Measurements from ENCODE around the gene CDH13.

Gene CDH13

DNA sequence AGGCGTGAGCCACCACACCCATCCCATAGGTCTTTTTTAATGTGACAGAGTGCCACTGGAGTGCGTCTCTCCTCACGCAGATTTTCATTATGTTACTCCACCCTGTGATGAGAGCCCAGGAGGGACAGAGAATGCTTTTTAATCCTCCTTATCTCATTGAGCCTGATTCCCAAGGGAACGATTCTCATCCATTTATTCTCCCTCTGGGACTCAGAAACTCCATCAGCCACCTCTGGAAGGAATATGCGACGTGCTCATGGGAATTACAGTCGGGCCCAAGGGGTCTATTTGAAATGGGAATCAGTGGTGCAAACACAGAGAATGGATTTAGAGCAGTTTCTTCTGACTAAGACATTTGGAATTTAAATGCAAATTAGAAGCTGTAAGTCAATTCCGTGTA, 1025.1 kb downstream of the CDH13 start:
- DNase-seq = no peak

DNA sequence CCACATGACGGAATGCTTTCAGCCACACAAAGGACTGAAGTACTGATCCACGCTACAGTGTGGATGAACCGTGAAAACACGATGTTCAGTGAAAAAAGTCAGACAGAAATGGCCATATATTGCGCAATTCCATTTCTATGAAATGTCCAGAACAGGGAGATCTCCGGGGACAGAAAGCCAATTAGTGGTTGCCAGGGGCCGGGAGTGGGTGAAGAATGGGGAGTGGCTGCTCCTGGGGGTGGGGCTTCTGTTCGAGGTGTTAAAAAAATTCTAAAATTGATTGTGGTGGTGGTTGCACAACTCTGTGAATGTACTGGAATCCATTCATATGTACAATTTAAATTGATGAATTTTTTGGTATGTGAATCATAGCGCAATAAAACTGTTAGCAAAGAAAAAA, 1026.2 kb downstream of the CDH13 start:
- no peak for DNase-seq

DNA sequence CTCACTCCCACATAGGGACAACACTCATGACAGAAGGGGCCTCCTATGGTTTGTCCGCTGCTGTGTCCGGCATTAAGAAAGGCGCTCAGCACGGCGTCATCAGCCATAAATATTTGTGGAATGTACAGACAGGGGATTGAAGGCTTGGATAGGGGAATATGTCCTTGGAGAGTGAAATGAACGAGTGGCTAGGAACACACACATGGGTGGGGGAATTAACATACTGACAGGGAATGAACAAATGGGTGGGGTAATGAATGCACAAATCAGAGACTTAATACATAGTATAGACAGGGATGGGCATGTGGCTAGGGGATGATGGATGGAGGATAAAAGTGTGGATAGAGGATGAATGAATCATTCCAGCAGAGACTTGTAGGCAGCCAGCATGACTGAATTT, 1027.0 kb downstream of the CDH13 start:
- DNase-seq = no peak

DNA sequence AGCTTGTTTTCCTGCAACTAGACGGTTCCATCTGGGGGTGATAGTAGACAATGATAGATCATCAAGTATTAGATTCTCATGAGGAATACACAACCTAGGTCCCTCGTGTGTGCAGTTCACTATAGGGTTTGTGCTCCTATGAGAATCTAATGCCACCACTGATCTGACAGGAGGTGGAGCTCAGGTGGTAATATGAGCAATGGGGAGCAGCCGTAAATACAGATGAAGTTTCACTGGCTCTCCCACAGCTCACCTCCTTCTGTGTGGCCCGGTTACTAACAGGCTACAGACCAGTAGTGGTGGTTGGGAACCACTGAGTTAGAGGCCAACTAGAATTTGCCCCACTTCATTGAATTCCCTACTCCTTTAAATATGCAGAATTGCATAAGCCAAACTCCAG, 1033.5 kb downstream of the CDH13 start:
- no peak for DNase-seq

DNA sequence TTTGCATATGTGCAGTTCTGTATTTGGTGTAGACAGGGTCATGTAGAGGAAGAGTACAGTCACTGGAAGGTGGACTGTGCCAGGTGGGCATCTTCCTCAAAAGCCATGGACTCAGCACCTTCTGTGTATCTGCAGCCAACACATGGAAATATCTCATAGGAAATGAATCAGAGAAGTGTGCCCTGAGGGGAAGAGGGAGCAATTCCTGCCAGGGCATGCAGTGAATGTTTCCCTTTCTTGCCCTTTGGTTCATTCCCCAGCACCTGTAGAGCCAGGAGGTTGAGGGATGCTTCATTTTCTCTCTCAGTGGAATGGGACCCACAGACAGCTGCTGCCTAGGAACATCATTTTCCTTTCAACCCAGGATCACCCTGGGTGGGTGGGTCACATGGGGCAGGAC, 1034.9 kb downstream of the CDH13 start:
- no peak for DNase-seq

DNA sequence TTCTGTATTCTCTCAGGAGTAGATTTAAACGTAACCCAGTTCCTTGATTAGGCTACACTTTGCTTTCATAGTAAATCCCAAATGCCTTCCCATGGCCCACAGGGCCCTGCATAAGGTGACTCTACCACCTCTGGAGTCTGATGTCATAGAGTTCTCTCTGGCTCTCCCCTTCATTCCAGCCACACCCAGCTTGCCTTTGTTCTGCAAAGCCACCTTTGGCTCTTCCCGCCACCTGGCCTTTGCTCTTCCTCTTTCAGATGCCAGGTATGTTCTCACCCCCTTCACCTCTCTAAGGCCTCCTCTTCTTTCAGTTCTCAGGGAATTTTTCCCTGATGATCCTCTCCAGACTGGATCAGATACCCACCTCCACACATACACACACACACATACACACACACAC, 1039.7 kb downstream of the CDH13 start:
- DNase-seq = no peak

DNA sequence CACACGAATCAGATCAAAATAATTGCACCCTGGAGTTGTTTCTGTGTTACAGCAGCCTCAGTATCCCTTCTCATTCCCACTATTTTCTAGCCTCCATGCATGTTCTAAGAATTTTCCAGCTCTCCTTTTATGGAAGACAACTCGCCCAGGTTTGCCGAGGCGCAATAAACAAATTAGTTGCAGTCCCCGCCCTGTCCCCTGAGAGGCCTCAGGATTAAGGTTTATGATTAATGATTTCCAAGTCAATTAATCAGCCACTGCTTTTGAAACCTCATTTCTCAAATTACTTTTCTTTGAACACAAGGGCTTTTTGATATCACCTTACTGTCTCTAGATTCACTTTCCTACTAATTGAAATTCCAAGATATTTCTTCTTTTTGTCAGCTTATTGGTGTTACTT, 1042.7 kb downstream of the CDH13 start:
- no peak for DNase-seq

DNA sequence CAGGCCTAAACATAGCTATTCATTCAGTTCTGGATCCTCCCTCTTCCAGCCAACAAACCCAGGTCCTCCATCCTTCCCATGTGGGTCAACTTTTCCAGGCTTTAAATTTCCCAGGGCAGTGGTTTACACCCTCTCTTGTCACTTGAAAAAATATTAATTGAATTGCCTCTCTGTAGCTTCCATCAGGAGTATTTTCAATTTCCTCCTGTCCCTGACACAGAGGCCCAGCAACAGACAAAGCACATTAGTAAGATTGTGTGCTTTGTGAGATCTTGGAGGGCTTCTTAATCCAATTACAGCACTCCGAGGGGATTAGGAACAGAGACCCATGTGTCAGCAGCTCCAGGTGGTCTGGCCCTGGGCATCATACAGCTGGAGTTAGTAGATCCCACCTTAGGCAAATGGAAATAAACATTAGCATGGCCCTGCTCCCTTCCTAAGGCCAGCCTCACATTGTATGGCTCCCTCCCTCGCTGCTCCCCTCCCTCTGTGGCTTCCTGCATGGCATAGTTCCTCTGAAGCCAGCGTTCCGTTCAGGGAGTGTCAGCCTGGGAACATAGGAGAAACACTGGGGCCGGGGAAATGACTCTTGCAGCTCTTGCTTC, 1048.3 kb downstream of the CDH13 start:
- DNase-seq = no peak

DNA sequence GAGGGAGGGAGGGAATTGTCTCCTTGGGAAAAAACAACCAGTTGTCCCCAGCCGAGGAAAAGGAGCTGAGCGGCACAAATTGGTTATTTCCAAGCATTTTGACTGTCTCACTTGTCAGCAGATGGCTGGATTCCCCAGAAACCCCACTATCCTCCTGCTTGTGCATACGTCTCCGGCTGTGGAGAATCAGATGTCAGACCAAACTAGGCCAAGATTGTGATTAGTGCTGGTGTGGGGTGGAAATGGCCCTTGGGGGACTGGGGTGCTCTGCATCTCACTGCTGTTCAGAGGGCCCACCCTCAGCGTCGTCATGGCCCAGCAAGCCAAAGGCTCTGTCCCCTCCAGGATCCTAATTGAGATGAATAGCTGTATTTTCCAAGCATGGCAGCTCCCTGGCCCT, 1049.3 kb downstream of the CDH13 start:
- DNase-seq = no peak

DNA sequence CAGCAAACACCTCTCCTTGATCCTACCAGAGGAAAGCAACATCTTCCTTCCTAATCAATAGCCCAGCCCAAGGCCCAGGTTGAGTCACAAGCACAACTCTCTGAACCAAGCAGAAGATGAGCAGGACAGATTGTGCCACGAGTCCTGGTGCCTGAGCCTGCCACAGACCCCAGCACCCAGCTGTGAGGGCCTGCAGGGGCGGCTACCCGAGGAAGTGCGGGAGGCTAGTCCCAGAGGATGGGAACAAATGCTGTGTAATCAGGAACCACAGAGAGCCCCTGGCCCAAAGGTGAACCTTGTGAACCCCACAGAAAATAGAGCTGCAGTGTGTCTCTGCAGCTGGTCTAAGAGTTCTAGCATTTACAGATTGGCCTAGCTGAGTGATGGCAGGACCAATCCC, 1054.2 kb downstream of the CDH13 start:
- no peak for DNase-seq

DNA sequence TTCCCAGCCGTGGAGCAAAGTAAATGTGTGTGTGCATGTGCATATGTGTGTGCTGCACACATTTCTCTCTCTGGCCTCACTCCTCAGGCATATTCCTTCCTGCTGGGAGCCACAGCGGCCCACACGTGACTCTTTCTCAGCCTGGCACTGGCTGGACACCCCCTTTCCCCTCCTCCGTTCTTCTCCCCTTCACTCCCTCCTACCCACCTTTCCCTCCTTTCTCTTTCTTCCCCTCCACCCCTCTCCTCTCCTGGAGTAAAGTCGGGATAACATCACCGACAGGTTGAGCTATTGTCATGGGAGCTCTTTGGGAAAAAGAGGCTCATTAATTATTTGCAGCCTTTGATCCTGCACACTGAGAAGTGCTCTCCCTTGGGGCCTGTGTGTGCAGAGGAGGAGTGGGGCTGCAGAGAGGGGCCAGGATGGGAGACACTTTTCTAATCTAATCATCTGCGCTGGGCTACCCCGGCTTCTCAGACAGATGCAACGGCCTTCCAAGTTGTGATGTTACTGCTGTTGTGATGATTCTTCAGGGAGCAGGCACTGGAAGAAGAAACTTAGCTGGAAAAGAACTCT, 1054.7 kb downstream of the CDH13 start:
- DNase-seq = no peak

DNA sequence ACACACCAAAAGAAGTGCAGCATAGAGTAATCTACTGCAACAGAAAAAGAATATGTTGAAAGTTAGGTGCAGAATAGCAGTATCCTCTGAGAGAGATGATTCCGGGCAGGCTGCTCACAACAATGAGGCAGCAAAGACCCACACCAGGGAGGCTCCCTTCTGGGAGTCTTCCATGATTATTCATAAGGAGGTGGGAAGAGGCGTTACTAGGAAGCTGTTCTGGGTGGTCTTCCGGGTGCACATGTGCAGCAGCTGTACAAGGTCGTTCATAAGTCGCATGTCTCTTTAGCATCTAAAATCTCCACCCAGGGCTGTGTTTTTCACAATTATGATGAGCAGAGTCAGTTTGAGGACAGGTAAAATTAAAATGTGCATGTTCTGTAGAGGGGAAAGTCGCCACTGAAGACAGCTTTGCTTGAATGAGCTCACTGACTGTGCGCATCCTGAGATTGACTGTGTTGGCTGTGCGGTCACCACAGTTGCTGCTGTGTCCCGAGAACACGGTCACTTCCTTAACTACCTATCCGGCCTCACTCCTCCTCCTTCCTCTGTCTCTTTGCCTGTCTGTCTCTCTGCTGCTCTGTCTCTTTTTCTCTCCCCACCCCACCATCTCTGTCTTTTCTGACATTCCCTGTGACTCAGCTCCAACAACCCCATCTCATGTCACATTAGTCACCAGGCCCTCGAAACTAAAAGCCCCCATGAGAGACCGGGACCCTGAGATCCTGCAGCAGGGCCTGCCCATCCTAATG, 1055.5 kb downstream of the CDH13 start:
- no peak for DNase-seq

DNA sequence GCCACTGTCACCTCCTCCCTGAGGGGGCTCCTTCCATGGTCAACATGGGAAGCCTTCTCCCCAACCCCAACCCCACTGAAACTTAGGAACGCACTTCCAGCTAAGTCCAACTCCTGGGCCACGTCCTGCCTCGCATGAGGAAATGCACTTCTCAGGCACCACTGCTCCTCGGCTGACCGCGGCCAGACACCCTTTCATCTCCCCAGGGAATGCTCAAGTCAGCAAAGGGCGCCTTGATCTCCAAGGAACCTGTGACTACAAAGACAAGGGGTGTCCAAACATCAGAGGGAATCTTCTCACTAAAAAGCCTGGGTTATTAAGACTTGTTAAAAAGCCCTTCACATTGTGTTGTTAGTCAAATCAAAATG, 1056.1 kb downstream of the CDH13 start:
- DNase-seq = no peak

DNA sequence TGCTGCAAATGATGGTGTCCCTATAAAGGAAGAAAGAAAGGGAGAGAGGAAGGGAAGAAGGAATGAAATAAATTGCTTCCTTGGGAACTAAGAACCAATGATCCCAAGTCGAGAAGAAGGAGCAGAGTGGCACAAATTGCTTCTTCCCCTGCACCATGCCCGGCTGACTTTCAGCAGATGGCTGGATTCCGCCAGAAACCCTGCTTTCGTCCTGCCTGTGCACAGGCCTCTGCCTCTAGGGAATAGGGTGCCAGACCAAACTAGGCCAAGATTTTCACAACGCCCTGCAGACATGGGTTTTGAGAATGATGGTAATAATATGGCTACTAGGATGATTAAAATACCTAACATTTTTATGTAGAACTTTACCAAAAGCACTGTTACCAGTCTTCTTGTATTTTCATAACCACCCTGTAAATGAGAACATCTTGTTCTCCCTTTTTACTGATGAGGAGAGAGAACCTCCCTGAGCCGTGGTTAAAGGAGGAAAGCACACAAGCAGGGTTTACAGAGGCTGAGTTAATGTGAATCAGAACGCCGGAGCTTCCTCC, 1058.9 kb downstream of the CDH13 start:
- no peak for DNase-seq

DNA sequence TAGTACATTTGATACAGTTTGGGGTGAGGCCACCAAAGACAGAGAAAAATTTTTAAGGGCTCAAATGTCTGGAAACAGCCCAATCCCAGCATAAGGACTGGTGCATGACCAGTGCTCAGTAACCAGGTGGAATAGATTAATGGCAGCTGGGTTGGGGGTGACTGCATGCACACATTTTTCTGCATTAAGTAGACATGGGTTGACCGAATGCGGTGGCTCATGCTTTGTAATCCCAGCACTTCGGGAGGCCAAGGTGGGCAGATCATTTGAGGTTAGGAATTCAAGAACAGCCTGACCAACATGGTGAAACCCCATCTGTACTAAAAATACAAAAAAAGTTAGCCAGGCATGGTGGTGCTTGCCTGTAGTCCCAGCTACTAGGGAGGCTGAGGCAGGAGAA, 1060.0 kb downstream of the CDH13 start:
- no peak for DNase-seq

DNA sequence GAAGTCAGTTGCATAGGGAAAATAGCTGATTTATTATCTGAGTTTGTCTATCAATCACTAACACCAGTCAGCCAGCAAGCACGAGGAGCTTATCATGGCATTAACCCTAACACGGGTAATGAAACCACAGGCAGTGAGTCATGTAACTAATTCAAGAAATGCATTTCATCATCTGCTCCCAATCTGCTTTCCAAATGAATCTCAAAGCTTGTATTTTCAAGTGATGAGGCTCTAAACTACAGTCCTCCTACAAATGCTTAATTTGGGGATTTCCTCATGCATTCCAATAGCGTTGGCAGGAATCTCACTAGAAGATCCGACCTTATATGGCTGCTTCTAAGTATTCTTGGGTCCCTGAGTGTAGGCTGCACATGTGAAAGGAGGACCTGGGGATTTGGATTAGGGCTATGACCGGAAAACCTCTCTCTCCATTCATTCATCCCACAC, 1062.6 kb downstream of the CDH13 start:
- DNase-seq = peak; percentile 62

DNA sequence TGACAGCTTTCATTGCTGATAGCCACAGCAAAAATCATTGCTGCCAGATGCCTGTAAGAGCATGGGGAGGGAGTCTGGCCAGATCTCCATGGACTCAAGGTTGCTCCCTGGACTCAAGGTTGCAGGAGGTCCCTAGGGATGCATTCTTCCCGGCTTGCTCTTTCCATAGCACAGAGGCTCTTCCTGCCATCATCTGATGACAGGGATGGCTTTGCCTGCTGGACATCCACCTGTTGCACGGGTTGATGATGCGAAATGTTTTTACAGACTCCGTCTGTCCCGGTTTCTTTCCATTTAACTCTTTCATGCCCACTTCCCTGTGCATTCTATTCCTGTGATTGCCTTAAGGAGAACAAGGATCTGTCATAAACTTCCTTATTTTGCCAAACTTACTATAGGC, 1065.5 kb downstream of the CDH13 start:
- no peak for DNase-seq

DNA sequence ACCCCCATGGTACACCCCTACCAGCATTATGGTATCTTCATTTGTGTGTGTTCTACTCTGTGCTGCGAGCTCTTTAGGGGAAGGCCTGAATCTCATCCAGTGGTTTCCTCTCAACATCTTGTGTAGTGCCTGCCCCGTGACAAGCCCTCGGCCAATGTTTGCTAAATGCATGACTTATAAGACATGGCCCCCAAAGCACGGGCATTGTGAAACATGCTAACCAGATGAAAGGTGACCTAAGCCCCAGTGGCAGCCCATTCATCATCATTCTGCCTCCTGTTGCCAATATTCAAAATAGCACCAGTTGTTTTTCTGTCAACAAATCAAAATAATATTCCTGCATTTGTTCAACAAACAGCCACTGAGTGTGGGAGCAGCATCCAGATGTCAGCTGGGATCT, 1072.2 kb downstream of the CDH13 start:
- no peak for DNase-seq

DNA sequence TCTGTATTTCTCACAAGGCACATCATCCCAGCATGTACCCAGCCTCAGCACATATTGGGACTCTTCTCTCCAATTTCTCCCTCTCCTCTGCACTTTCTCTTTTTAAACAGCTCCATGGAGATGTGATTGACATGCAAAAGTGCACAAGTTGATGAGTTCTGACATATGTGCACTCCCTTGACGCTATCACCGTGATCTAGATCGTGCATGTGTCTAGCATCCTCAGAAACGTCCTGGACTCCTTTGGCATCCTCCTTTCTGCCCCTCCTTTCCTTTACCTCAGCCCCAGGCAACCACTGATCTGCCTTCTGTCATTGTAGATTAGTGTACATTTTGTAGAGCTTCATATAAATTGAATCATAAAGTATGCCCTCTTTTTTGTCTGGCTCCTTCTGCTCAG, 1073.0 kb downstream of the CDH13 start:
- no peak for DNase-seq

DNA sequence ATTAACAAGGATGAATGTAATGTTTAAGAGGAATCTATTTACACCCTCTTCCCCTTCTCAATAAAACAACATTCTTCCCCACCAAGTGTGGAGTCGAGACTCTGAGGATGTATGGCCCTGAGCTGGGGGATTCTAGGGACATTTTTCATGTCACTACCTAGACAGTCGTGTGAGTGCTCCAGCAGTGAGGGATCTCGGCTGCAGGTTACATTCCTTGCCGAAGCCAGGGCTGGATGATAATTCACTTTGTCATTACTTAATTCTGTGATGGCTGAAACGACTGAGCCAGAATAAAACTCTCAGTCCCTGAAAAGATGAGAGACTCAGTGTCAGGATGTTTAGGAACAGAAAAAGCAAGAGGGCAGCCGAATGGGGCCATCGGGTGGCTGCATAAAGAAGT, 1074.1 kb downstream of the CDH13 start:
- no peak for DNase-seq

DNA sequence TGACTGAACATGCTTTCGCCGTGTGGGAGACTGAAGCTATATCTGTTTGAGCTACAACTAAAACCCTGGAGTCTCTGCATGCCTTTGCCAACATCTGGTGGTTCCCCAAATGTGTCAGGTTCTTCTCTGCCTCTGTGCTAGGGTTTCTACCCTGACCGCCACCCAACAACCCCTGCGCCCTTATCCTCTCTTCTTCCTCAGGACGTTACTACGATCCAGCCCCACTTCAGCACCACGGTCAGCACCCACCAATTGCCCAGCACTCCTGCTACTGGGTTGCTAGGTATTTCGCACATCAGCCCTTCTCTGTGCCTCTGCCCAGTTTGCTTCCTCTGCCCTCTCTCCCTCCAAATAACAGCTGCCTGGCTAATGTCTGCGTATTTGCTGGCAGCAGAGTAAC, 1074.7 kb downstream of the CDH13 start:
- peak; percentile 8 for DNase-seq

DNA sequence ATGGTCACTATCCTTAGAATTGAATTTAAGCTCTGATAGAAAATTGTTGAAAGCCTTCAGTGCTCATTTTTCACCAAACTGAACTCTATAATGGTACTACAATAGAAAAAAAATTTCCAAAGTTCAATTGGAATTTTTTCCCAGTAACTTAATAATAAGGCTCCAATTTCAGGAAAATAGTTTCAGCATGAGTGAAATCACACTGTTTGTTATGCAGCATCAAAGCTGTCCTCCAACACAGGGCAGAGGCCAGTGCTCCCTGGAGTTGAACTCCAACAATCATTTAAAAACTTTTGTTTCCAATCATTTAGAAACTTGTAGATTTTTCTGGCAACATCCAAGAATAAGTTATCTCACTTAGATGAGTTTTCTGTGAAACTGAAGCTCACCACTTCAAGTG, 1077.9 kb downstream of the CDH13 start:
- no peak for DNase-seq

DNA sequence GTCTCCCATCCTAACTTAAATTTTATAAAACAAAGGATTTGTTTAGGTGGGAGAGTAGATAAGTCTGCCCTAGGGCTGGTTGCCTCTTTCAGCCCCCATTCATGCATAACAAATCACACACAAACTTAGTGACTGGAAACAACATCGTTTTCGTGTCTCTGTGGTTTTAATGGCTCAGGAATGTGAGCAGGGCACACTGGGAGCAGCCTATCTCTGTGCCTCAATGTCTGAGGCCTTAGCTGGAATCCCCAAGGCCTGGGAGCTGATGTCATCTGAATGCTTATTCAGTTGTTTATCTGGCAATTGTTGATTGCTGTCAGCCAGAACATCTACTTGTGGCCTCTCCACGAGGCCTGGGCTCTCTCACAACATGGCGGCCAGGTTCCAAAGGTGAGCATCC, 1079.1 kb downstream of the CDH13 start:
- DNase-seq = no peak

DNA sequence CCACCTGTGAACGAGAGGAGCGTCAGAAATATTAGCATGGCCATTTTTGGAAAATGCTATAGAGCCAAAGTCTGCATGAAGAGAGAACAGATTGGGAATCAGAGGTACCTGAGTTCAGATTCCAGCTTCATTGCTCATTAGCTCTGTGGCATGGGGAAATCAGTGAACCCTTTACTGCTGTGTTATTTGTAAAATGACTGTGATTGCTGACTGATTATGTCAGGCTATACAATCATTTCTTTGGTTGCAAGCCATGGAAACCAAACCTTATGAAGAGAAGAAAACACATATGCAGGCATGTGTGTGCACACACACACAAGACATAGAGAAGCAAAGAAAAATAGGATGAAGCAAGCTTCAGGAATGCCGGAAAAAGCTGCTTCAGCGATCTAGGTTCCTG, 1079.6 kb downstream of the CDH13 start:
- no peak for DNase-seq

Measured in activated CD4-positive, alpha-beta T cell treated with anti-CD3 and anti-CD28 coated beads, Interleukin-2, amount 50 U/mL, for 16 hours (primary cell).